HG03175 (cell line): ENCODE results near the gene ADAMTS13.

Source experiments
- ATAC-seq: cut with Tn5 transposase; IDR thresholded peaks from one replicate; pipeline ENCODE4 v1.9.1; 2021; ENCODE audit warnings: mild to moderate bottlenecking, moderate library complexity; ENCODE audit not compliant: unreplicated experiment

The ADAMTS13 gene

GRCh38 chr9:133470427-133470924, 48.3 kb downstream of the ADAMTS13 start:
- no peak for ATAC-seq

GRCh38 chr9:133470988-133471387, 48.8 kb downstream of the ADAMTS13 start:
- no peak for ATAC-seq

GRCh38 chr9:133471551-133472276, 49.5 kb downstream of the ADAMTS13 start:
- no peak for ATAC-seq

DNA sequence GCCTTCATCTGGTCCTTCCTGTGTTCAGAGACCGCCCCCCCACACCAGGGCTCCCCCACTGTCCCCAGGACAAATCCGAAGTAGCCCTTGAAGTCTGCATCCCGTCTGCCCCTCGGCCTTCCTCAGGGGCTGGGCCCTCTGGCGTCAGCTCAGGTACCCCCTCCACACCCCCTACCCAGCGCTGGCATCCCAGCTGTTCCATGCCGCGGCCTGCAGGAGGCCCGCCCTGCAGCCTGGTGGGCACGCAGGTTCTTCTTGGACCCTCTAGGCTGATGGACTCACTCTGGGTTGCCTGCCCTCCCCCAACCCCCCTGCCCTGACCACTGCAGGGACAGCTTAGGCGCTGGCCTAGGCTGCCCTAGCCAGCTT, 50.1 kb downstream of the ADAMTS13 start:
- no peak for ATAC-seq

GRCh38 chr9:133472753-133473378, 50.7 kb downstream of the ADAMTS13 start:
- no peak for ATAC-seq

DNA sequence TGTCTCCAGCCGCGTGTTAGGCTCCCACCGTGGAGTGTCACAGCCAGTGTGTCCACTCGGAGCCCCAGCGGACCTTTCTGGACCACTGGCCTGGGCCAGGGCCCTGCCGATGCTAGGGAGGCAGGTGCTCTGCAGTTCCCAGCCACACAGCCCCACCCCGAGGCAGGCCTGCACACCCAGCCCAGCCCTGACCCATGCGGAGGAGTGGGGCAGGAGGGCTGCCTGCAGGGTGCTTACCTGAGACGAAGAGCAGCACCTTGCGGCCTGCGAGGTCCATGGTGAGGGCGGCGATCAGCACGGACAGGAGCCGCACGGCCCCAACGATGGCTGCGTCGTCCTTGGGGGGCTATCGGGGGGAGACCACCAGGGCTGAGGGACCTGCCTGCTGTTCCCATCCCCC, 51.6 kb downstream of the ADAMTS13 start:
- ATAC-seq, result no peak

- no peak for ATAC-seq
Observed at GRCh38 chr9:133474215-133474614, 52.0 kb downstream of the ADAMTS13 start.

- ATAC-seq, result no peak
Observed at GRCh38 chr9:133474853-133475252, 52.7 kb downstream of the ADAMTS13 start.

- no peak for ATAC-seq
Observed at GRCh38 chr9:133475292-133476012, 53.3 kb downstream of the ADAMTS13 start.

- ATAC-seq, result no peak
Observed at GRCh38 chr9:133476036-133476931, 54.1 kb downstream of the ADAMTS13 start.

- ATAC-seq, result no peak
Observed at GRCh38 chr9:133476941-133477340, 54.8 kb downstream of the ADAMTS13 start.

GRCh38 chr9:133477461-133477860, 55.3 kb downstream of the ADAMTS13 start:
- ATAC-seq, result no peak

DNA sequence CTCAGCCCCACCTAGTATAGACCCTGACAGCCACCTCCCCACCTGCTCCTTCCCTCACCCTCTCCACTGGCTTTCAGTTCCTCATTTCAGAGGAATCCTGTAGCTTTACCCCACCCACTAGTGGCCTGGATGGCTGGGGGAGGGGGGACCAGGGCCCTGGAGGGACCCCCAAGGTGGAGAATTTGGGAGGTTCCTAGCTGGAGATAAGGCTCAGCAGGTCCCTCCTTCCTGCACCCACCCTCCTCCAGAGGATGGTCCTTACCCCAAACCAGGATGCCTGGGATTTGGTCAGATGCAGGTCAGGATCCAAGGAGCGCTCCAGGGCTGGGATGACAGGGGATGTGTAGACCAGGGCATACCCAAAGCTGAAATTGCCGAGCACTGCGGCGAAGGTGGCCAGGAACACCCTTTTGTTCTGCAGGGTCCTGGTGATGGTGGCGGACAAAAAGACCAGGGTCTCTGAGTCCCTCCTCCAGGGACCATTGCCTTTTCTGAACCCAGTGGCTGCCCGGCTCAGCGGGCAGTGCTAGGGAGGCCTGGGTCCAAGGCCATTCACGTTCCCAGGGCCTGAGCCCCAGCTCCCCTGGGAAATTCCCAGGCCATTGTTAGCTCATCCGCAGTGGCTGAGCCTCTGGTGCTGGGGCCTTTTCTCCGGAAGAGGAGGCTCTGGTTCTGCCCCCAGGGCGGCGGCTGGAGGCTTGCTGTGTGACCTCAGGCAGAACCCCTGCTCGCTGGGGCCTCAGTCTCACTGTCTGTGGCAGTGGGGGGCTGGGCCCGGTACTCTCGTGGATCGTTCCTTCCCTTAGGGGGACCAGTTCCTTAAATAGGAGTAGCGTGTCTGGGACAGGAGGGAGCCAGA, 56.1 kb downstream of the ADAMTS13 start:
- peak; percentile 40 for ATAC-seq

DNA sequence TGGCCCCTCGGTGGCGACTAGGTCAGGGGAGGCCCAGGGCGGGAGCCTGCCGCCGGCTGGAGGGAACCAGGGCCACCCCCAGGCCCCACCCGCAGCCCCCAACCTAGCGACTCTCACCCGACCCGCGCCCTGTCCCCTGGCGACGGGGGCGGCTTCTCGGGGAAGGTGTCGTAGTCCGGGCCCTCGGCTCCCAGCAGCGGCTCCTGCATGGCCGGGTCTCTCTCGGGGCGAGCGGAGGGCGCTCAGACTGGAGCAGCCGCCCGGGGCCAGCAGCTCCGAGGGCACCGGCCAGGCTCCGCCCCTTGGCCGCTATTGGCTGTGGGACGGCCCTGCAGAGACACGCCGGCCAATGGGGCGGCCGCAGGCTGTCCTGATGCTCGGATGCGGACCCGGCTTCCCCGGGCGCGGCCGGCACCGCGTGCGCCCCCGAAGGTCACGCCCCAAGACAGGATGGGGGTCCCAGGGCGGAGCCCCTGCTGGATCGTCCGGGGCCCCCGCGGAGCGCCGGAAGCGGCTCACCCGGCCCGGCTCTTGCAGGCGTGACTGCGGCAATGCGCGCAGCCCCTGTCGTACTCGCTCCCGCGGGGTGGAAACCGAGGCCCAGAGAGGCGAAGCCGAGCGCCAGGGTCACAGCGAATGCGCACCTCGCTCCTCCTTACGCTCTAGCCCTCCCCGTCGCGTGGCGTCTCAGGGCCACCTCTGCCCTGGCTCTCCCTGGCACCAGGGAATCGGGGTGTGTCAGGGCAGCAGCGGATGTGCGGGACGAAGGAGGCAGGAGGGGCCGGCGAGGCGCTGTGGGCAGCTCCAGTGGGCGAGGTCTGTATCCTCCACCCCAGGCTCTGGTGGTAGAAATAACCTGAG, 56.9 kb downstream of the ADAMTS13 start, which contains the start of gene SLC2A6:
Gene SLC2A6, minus strand, starts transcription at position 249 of the 861 bp plus-strand sequence. Its CDS starts 40 bp downstream, at position 209.
- peak; percentile 89 for ATAC-seq

GRCh38 chr9:133483611-133484010, 61.4 kb downstream of the ADAMTS13 start:
- no peak for ATAC-seq

GRCh38 chr9:133484671-133485437, 62.7 kb downstream of the ADAMTS13 start:
- no peak for ATAC-seq

DNA sequence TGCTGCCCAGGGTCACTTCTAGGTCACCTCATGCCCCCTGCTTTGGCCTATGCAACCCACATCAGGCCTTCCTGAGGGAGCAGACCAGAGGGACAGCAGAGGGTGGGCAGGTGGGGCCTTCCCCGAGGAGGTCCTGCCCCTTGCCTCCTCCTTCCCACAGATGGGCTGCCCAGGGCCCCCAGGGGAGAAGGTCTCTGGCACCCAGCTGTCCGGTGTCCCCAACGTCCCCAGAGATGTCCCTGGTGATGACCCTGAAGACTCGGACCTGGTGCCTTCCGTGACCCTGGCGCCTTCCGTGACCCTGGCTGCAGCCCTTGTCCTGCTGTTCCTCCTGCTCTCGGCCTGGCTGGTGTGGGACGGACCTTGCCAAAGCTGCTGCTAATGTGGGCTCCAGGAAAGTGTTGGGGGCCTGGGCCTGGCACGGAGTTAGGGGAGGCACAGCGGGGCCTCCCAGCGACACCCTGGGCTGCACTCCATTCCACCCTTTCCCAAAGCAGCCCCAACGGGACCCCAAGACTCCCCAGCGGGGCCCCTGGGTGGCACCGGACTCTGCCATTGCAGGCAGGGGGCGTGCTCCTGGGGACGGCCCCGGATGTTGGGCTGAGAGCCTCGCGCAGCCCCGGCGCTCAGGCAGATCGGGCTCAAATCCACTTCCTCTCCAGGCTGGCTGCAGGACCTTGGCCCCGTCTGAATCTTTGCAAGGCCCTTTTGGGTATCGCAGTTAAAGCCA, 63.5 kb downstream of the ADAMTS13 start:
- ATAC-seq, result peak; percentile 30
